RPMI7951 (cell line): ENCODE results near the gene COG6. TPM values are rescaled to one million over a fixed set of nuclear protein-coding genes. Genes with fewer than 3 reads are reported as not detected.

Source experiments
- DNase-seq: peaks from one replicate; pipeline ENCODE4 v3.0.0-alpha.2; 2012; ENCODE audit warnings: low read depth
- total RNA-seq: library from RNA; depleted of rRNA; stranded (reverse); fragments of >200 nt; shearing (Covaris generic); gene quantifications from 2 replicates; pipeline ENCODE4 v1.2.3, GENCODE V29; 2014; rRNA removed

The COG6 gene
- 16.1 and 17.5 TPM in 2 replicates for total RNA-seq

- peak; percentile 71 for DNase-seq
Observed at GRCh38 chr13:39655569-39656324, at the start of gene COG6. COG6 (plus strand) TSS chr13:39655662; CDS start chr13:39655727, 65 bp downstream.

GRCh38 chr13:39605677-39606320 is 49.7 kb upstream of the COG6 start:
- DNase-seq = no peak

- DNase-seq = no peak
Observed at GRCh38 chr13:39607876-39608275, 47.6 kb upstream of the COG6 start.

DNA sequence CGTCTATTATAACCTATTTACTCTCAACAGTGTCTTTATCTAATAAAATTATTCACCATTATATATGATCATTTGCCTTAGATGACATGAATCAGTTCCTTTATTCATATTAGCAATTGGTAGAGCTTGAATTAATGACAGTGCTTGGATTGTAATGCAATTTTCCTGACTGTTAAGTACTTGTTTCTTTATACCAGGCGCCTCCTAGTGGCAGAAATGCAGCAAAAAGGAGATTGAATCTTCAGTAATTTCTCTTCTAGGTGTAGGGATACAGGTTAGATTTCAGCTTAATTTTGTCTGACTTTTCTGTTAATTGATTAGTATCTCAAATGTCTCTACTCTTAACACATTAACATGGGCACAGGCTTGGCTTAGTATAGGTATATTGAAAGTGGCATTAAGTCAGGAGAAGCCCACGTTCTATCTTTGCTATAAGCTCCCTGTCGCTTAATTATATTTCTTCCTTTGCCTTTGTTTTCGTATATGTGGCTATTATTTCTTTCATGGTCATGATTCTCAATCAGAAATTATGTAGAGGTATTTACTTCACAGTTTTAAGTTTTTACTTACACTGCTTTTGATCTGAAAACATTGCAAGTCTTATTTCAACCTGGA is 43.3 kb upstream of the COG6 start:
- DNase-seq = peak; percentile 61

DNA sequence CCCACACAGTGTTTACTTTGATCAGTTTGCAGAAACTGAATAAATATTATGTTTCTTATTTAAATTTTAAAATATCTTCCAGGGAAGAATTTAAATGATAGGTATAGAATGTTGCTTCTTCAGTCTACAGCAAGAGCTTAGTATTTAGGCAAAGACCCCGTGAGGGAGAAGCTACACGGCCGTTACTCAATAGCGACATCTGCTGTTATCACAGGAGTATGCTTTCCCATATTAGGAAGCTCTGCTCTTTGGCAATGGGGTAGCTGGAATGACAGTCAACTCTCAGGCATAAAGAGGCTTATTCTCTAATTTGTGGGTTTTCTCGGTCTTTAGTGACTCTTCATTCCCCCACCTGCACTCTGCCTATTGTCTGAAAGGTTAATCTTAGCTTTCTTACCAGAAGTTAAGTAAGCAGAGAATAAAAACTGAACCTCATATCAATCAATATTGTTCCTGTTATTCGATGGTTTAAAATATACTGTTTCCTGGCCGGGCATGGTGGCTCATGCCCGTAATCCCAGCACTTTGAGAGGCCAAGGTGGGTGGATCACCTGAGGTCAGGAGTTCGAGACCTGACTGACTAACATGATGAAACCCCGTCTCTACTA is 39.3 kb upstream of the COG6 start:
- peak; percentile 58 for DNase-seq

DNA sequence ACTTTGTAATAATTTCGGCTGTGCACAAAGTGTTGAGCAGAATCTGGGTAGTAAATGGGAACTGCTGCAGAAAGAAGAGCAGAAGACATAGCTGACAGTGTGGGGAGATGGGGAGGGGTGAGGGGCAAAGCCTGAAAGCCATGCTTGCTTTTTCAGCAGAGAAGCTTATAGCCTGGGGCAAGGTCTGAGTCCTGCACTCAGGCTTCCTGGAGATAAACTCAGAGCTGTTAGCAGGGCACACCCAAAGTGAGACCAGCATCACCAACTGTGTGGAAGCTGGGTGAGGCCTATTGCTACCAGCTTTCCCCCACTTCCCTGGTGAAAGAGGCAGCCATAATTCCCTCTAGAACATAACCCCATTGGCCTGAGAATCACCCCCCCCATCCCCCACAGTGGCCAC is 36.9 kb upstream of the COG6 start:
- DNase-seq = no peak

GRCh38 chr13:39623466-39623865 is 32.0 kb upstream of the COG6 start:
- DNase-seq = no peak

GRCh38 chr13:39631307-39631706 is 24.2 kb upstream of the COG6 start:
- no peak for DNase-seq

GRCh38 chr13:39632994-39633393 is 22.5 kb upstream of the COG6 start:
- no peak for DNase-seq

- DNase-seq = no peak
Observed at GRCh38 chr13:39635564-39635963, 19.9 kb upstream of the COG6 start.

DNA sequence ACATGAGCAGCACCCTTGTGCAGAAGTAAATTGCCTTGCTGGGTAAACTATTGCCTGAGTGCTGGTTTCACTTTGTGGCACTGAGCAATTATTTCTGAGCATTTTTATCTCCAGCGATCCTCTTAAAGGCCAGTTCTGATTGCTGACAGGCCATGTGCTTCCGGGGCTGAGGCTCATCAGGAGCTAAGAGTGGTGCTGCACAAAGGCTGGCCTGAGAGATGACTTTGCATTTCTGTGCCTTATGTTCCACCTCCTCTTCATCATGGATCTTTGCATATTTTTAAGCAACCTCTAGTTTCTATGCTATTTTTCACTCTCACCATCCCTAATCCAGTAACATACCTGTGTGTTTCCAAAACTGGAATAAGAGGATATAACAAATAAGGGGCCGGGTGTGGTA is 17.6 kb upstream of the COG6 start:
- DNase-seq = no peak

GRCh38 chr13:39641645-39642044 is 13.8 kb upstream of the COG6 start:
- DNase-seq = no peak

GRCh38 chr13:39646122-39646521 is 9.3 kb upstream of the COG6 start:
- DNase-seq = no peak

- no peak for DNase-seq
Observed at GRCh38 chr13:39655041-39655568, 357 bp upstream of the COG6 start.

GRCh38 chr13:39656325-39656677 is 839 bp downstream of the COG6 start:
- peak; percentile 3 for DNase-seq

DNA sequence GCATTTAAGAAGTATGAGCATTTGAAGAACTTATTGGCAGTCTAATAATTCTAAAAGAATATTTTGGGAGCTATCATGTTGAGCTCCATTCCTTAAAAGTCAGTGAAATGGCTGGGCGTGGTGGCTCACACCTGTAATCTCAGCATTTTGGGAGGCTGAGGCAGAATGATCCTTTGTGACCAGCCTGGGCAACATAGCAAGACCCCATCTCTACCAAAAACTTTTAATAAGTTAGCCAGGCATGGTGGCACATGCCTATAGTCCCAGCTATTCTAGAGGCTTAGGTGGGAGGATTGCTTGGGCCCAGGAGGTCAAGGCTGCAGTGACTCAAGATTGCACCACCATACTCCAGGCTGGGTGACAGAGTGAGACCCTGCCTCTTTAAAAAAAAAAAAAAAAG is 8.0 kb downstream of the COG6 start:
- no peak for DNase-seq

- no peak for DNase-seq
Observed at GRCh38 chr13:39663958-39664357, 8.5 kb downstream of the COG6 start.

DNA sequence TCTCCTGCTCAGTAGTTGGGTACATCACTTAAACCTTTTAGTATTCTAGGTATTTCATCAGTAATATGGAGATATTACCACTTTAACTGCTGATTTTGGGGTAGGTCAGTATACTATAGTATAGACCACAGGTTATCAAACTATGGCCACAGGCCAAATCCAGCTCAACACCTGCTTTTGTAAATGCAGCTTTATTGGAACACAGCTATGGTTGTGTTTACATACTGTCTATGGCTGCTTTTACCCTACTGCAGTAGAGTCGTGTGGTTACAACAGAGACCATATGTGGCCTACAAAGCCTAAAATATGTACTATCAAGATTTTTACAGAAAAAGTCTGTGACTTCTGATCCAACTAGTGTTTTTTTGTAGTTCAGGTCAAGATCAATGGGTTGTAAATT is 10.3 kb downstream of the COG6 start:
- no peak for DNase-seq

- DNase-seq = no peak
Observed at GRCh38 chr13:39670445-39670844, 15.0 kb downstream of the COG6 start.

- DNase-seq = no peak
Observed at GRCh38 chr13:39672378-39673132, 17.1 kb downstream of the COG6 start.

DNA sequence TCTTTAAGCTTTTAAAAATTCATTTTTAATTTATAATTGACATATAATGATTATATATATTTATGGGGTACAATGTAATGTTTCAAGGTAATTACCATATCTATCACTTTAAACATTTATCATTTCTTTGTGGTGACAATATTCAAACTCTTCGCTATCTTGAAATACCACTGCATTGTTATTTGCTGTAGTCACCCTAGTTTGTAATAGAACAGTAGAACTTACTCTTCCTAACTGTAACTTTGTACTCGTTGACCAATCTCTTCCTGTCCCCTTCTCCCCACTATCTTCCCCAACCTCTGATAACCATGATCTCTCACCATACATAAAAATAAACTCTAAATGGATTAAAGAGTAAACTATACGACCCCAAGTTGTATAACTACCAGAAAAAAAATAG is 20.4 kb downstream of the COG6 start:
- DNase-seq = no peak
